ENCODE data around the gene NKX2-3. TPM values are rescaled to one million over a fixed set of nuclear protein-coding genes. Genes with fewer than 3 reads are reported as not detected.

Gene NKX2-3
- total RNA-seq, 1 experiment from 2014 or later = not detected

GRCh38 chr10:99562631-99563030 is 29.9 kb downstream of the NKX2-3 start:
- intact Hi-C loops (cut with micrococcal nuclease; ENCODE audit: unreplicated experiment) = no loop called here
- no peak for TF ChIP-seq CTCF (IDR thresholded peaks at IDR 0.05; ENCODE audit: unreplicated experiment)
- Mint-ChIP-seq H3K27me3 (ENCODE audit: unreplicated experiment) (peaks cover 28% of the 10 kb centered on the region), H3K36me3 (ENCODE audit: insufficient read depth, unreplicated experiment) (no peaks in the 10 kb centered on the region), H3K4me3 (ENCODE audit: low read depth, unreplicated experiment) (no peak overlapping the region), H3K4me1 (ENCODE audit: low read depth, unreplicated experiment) (no peaks in the 10 kb centered on the region), H3K9me3 (ENCODE audit: low read depth, unreplicated experiment) (no peaks in the 10 kb centered on the region), H3K27ac (ENCODE audit: unreplicated experiment) (no peak overlapping the region)
- no TSS peak for BruUV-seq (replicated peaks)
- no peak for DNase-seq
- CTCF ChIA-PET = no interaction called here

GRCh38 chr10:99564361-99564760 is 31.6 kb downstream of the NKX2-3 start:
- H3K4me1 Mint-ChIP-seq (ENCODE audit: low read depth, unreplicated experiment) = no peaks in the 10 kb centered on the region
- no peak for TF ChIP-seq CTCF (IDR thresholded peaks at IDR 0.05; ENCODE audit: unreplicated experiment)
- H3K27me3 Mint-ChIP-seq (ENCODE audit: unreplicated experiment) = peaks cover 35% of the 10 kb centered on the region
- no peak overlapping the region for H3K27ac Mint-ChIP-seq (ENCODE audit: unreplicated experiment)
- no peaks in the 10 kb centered on the region for H3K9me3 Mint-ChIP-seq (ENCODE audit: low read depth, unreplicated experiment)
- H3K4me3 Mint-ChIP-seq (ENCODE audit: low read depth, unreplicated experiment) = no peak overlapping the region
- no TSS peak for BruUV-seq (replicated peaks)
- intact Hi-C loops (cut with micrococcal nuclease; ENCODE audit: unreplicated experiment) = no loop called here
- H3K36me3 Mint-ChIP-seq (ENCODE audit: insufficient read depth, unreplicated experiment) = no peaks in the 10 kb centered on the region
- no peak for DNase-seq
- CTCF ChIA-PET = interaction anchor here (0.6 to 0.7 kb wide), 3 partner anchors 139 to 417 kb away, joined by 3 to 6 read pairs (median 3); no protein-coding TSS in a partner anchor

GRCh38 chr10:99565166-99565565 is 32.4 kb downstream of the NKX2-3 start:
- no peak overlapping the region for H3K27ac Mint-ChIP-seq (ENCODE audit: unreplicated experiment)
- no peaks in the 10 kb centered on the region for H3K4me1 Mint-ChIP-seq (ENCODE audit: low read depth, unreplicated experiment)
- no peak overlapping the region for H3K4me3 Mint-ChIP-seq (ENCODE audit: low read depth, unreplicated experiment)
- intact Hi-C loops (cut with micrococcal nuclease; ENCODE audit: unreplicated experiment) = no loop called here
- no peak for TF ChIP-seq CTCF (IDR thresholded peaks at IDR 0.05; ENCODE audit: unreplicated experiment)
- no TSS peak for BruUV-seq (replicated peaks)
- DNase-seq = no peak
- CTCF ChIA-PET = interaction anchor here (0.6 to 0.7 kb wide), 3 partner anchors 16 to 146 kb away, joined by 3 read pairs; no protein-coding TSS in a partner anchor
- H3K9me3 Mint-ChIP-seq (ENCODE audit: low read depth, unreplicated experiment) = no peaks in the 10 kb centered on the region
- H3K27me3 Mint-ChIP-seq (ENCODE audit: unreplicated experiment) = peaks cover 40% of the 10 kb centered on the region
- no peaks in the 10 kb centered on the region for H3K36me3 Mint-ChIP-seq (ENCODE audit: insufficient read depth, unreplicated experiment)

GRCh38 chr10:99569253-99569939 is 36.7 kb downstream of the NKX2-3 start:
- no TSS peak for BruUV-seq (replicated peaks)

More at GRCh38 chr10:99569253-99569939, 36.7 kb downstream of the NKX2-3 start:
- Mint-ChIP-seq H3K4me1 (ENCODE audit: low read depth, unreplicated experiment) (no peaks in the 10 kb centered on the region), H3K36me3 (ENCODE audit: insufficient read depth, unreplicated experiment) (no peaks in the 10 kb centered on the region), H3K27me3 (ENCODE audit: unreplicated experiment) (peaks cover 37% of the 10 kb centered on the region), H3K4me3 (ENCODE audit: low read depth, unreplicated experiment) (no peak overlapping the region), H3K27ac (ENCODE audit: unreplicated experiment) (no peak overlapping the region), H3K9me3 (ENCODE audit: low read depth, unreplicated experiment) (no peaks in the 10 kb centered on the region)
- CTCF ChIA-PET = no interaction called here
- intact Hi-C loops (cut with micrococcal nuclease; ENCODE audit: unreplicated experiment) = no loop called here
- no peak for TF ChIP-seq CTCF (IDR thresholded peaks at IDR 0.05; ENCODE audit: unreplicated experiment)
- no peak for DNase-seq
